RKO (cell line): ENCODE results near the gene RUNDC1.

Experiments
- DNase-seq: peaks from one replicate; pipeline ENCODE4 v3.0.0-alpha.2; 2016; ENCODE audit warnings: low spot score

The RUNDC1 gene

GRCh38 chr17:43019418-43019817 is 39.1 kb downstream of the RUNDC1 start:
- no peak for DNase-seq

GRCh38 chr17:43020030-43020621 is 39.8 kb downstream of the RUNDC1 start:
- DNase-seq: no peak

- peak; percentile 83 for DNase-seq
These were observed 40.7 kb downstream of the RUNDC1 start for GRCh38 chr17:43020789-43021740.

- peak; percentile 88 for DNase-seq
These were observed 41.6 kb downstream of the RUNDC1 start, which contains the start of gene VAT1 for GRCh38 chr17:43021741-43022512. TSS of gene VAT1 (minus strand) at chr17:43022385. CDS start at chr17:43022322, 63 bp downstream.

- DNase-seq: peak; percentile 98
These were observed 44.3 kb downstream of the RUNDC1 start, which contains the start of gene RND2 for GRCh38 chr17:43024407-43025289. TSS of gene RND2 (plus strand) at chr17:43025231. CDS start at chr17:43025348, 117 bp downstream.

GRCh38 chr17:43025290-43025657 is 44.9 kb downstream of the RUNDC1 start:
- no peak for DNase-seq

GRCh38 chr17:43025766-43026537 is 45.6 kb downstream of the RUNDC1 start:
- no peak for DNase-seq

GRCh38 chr17:43026595-43026994 is 46.2 kb downstream of the RUNDC1 start:
- DNase-seq: no peak

- no peak for DNase-seq
These were observed 47.0 kb downstream of the RUNDC1 start for GRCh38 chr17:43027091-43028032.

GRCh38 chr17:43028221-43028861 is 48.0 kb downstream of the RUNDC1 start:
- DNase-seq: no peak

- DNase-seq: no peak
These were observed 49.9 kb downstream of the RUNDC1 start for GRCh38 chr17:43030137-43030767.

GRCh38 chr17:43031666-43032065 is 51.3 kb downstream of the RUNDC1 start:
- DNase-seq: no peak

- DNase-seq: no peak
These were observed 53.9 kb downstream of the RUNDC1 start for GRCh38 chr17:43033948-43034881.

- DNase-seq: no peak
These were observed 54.5 kb downstream of the RUNDC1 start for GRCh38 chr17:43034894-43035293.

- DNase-seq: no peak
These were observed 59.3 kb downstream of the RUNDC1 start for GRCh38 chr17:43039646-43040045.

- DNase-seq: no peak
These were observed 60.3 kb downstream of the RUNDC1 start for GRCh38 chr17:43040655-43041054.

- DNase-seq: no peak
These were observed 61.8 kb downstream of the RUNDC1 start for GRCh38 chr17:43042025-43042628.
